GM23338 (cell line): Measurements from ENCODE around the gene ACCSL. TPM values are rescaled to one million over a fixed set of nuclear protein-coding genes. Genes with fewer than 3 reads are reported as not detected.

ENCODE experiments used
- ATAC-seq: fragments of 200-7000 bp; cut with Tn5 transposase; 3 replicates; pipeline ENCODE4 v1.9.1; 2020
- DNase-seq: peaks from one replicate; pipeline ENCODE4 v3.0.0-alpha.2; 2015; ENCODE audit warnings: low spot score
- H2AFZ ChIP-seq: fragments of 200-600 bp; sonication (generic); 2 replicates; pipeline ENCODE4 v1.8.0; 2016; ENCODE audit warnings: antibody characterized with exemption, mild to moderate bottlenecking, moderate library complexity
- H3F3A ChIP-seq: fragments of 200-600 bp; sonication (generic); replicated peaks from 2 replicates; pipeline ENCODE4 v1.8.0; 2017; ENCODE audit warnings: antibody characterized with exemption, mixed run types, low read depth
- H3K27ac ChIP-seq: fragments of 200-600 bp; sonication (generic); 2 replicates; pipeline ENCODE4 v1.6.1; 2016; ENCODE audit warnings: low read depth
- H3K27me3 ChIP-seq: fragments of 200-600 bp; sonication (generic); 2 replicates; pipeline ENCODE4 v1.8.0; 2016; ENCODE audit warnings: mild to moderate bottlenecking, mixed run types, moderate library complexity; ENCODE audit not compliant: insufficient read depth
- H3K36me3 ChIP-seq: fragments of 200-600 bp; sonication (generic); 2 replicates; pipeline ENCODE4 v1.8.0; 2016; ENCODE audit warnings: mild to moderate bottlenecking; ENCODE audit not compliant: insufficient read depth
- H3K4me1 ChIP-seq: fragments of 200-600 bp; sonication (generic); 2 replicates; pipeline ENCODE4 v1.8.0; 2016; ENCODE audit warnings: mild to moderate bottlenecking, moderate library complexity; ENCODE audit not compliant: insufficient read depth
- H3K4me2 ChIP-seq: fragments of 200-600 bp; sonication (generic); 2 replicates; pipeline ENCODE4 v1.7.1; 2017; ENCODE audit warnings: mixed run types
- H3K4me3 ChIP-seq: fragments of 200-600 bp; sonication (generic); 2 replicates; pipeline ENCODE4 v1.6.1; 2016; ENCODE audit warnings: mixed run types
- H3K79me2 ChIP-seq: fragments of 200-600 bp; sonication (generic); replicated peaks from 2 replicates; pipeline ENCODE4 v1.8.0; 2017; ENCODE audit warnings: mild to moderate bottlenecking; ENCODE audit not compliant: insufficient read depth
- H3K9me2 ChIP-seq: fragments of 200-600 bp; sonication (generic); 2 replicates; pipeline ENCODE4 v1.8.0; 2017; ENCODE audit not compliant: insufficient read depth
- H4K20me1 ChIP-seq: fragments of 200-600 bp; sonication (generic); replicated peaks from 2 replicates; pipeline ENCODE4 v1.8.0; 2017; ENCODE audit warnings: mild to moderate bottlenecking; ENCODE audit not compliant: insufficient read depth
- H3K27ac Mint-ChIP-seq: 2 replicates; pipeline ENCODE4 v1.8.0; 2020; ENCODE audit warnings: inconsistent platforms, mild to moderate bottlenecking, moderate library complexity, mixed read lengths
- H3K27me3 Mint-ChIP-seq: 3 replicates; pipeline ENCODE4 v1.8.0; 2022; ENCODE audit warnings: low read depth, mild to moderate bottlenecking, moderate library complexity, mixed read lengths, inconsistent platforms; ENCODE audit not compliant: insufficient read depth, poor library complexity
- H3K36me3 Mint-ChIP-seq: 3 replicates; pipeline ENCODE4 v1.8.0; 2021; ENCODE audit warnings: low read depth, mild to moderate bottlenecking, inconsistent platforms, moderate library complexity, mixed read lengths
- H3K4me1 Mint-ChIP-seq: 3 replicates; pipeline ENCODE4 v1.8.0; 2020; ENCODE audit warnings: mild to moderate bottlenecking, inconsistent platforms, mixed read lengths
- H3K4me3 Mint-ChIP-seq: 3 replicates; pipeline ENCODE4 v1.8.0; 2021; ENCODE audit warnings: moderate library complexity, mild to moderate bottlenecking, inconsistent platforms, mixed read lengths
- H3K9me3 Mint-ChIP-seq: 3 replicates; pipeline ENCODE4 v1.8.0; 2020; ENCODE audit warnings: moderate library complexity, mild to moderate bottlenecking, inconsistent platforms, mixed read lengths
- CREB1 ChIP-seq: fragments of 250-450 bp; sonication (Bioruptor Pico); IDR thresholded peaks from 2 replicates; pipeline ENCODE4 v1.5.0; 2020; ENCODE audit warnings: low read depth, mild to moderate bottlenecking, moderate library complexity
- CTCF ChIP-seq, 2 experiments: fragments of 200-600 bp in 1 of 2; sonication (generic) in 1 of 2; conservative IDR thresholded peaks; 2 replicates each; pipeline versions ENCODE4 v1.5.1 to v1.6.1; 2016 to 2017; ENCODE audit warnings: antibody characterized with exemption in 2 of 2, low read depth in 2 of 2, mild to moderate bottlenecking in 2 of 2, moderate library complexity in 1 of 2
- EZH2 ChIP-seq: fragments of 200-600 bp; sonication (generic); IDR thresholded peaks from one replicate; pipeline ENCODE4 v1.8.0; 2017; ENCODE audit warnings: antibody characterized with exemption, mild to moderate bottlenecking, low read depth; ENCODE audit not compliant: unreplicated experiment
- EZH2phosphoT487 ChIP-seq: fragments of 200-600 bp; sonication (generic); IDR thresholded peaks from one replicate; pipeline ENCODE4 v1.8.1; 2018; ENCODE audit warnings: antibody characterized with exemption; ENCODE audit not compliant: unreplicated experiment
- STAT1 ChIP-seq: IDR thresholded peaks from one replicate; pipeline ENCODE4 v1.6.1; 2016; ENCODE audit warnings: antibody characterized with exemption; ENCODE audit not compliant: unreplicated experiment
- ZNF331 ChIP-seq: fragments of 250-450 bp; sonication (Bioruptor Pico); IDR thresholded peaks from 2 replicates; pipeline ENCODE4 v1.5.0; 2020; ENCODE audit warnings: low read depth, mild to moderate bottlenecking, moderate library complexity
- polyA plus RNA-seq: library from polyadenylated mRNA; unstranded; fragments of >200 nt; fragmentation: Nextera tagmentation; extraction: Ambion mirVana; gene quantifications from 2 replicates; pipeline ENCODE4 v1.2.1, GENCODE V29; 2016
- total RNA-seq: library from RNA; depleted of rRNA; stranded (reverse); fragments of >200 nt; shearing (Covaris generic); gene quantifications from 2 replicates; pipeline ENCODE4 v1.2.3, GENCODE V29; 2014
- TF ChIP-seq, protein P1 (sequence below): fragments of 250-450 bp; sonication (Bioruptor Pico); IDR thresholded peaks from 2 replicates; pipeline ENCODE4 v1.5.0; 2020; ENCODE audit warnings: mild to moderate bottlenecking, moderate library complexity

ACCSL gene
- total and polyA plus RNA-seq, 2 experiments from 2014 or later = not detected

GRCh38 chr11:44065161-44065661 lies 17.4 kb downstream of the ACCSL start:
- peak overlapping the region; percentile 70 for H3K4me3 ChIP-seq
- DNase-seq = peak; percentile 79
- Mint-ChIP-seq H3K4me1 (peaks cover 34% of the 10 kb centered on the region), H3K27ac (peak overlapping the region; percentile 93; the same call in 1 of the 2 replicates), H3K9me3 (no peaks in the 10 kb centered on the region), H3K27me3 (peaks cover 22% of the 10 kb centered on the region), H3K36me3 (peaks cover 9% of the 10 kb centered on the region), H3K4me3 (peak overlapping the region; percentile 83)
- H2AFZ ChIP-seq = no peak overlapping the region
- no peak overlapping the region; the same call in 1 of the 2 replicates for H3K27ac ChIP-seq
- H3K4me1 ChIP-seq = peaks cover 16% of the 10 kb centered on the region
- peaks cover 8% of the 10 kb centered on the region; the same call in 1 of the 2 replicates for H3K27me3 ChIP-seq
- peaks cover 8% of the 10 kb centered on the region; the same call in 1 of the 2 replicates for H3F3A ChIP-seq
- peak overlapping the region; percentile 74 for H3K4me2 ChIP-seq
- TF ChIP-seq EZH2 = no peak
- TF ChIP-seq, protein P1, sequence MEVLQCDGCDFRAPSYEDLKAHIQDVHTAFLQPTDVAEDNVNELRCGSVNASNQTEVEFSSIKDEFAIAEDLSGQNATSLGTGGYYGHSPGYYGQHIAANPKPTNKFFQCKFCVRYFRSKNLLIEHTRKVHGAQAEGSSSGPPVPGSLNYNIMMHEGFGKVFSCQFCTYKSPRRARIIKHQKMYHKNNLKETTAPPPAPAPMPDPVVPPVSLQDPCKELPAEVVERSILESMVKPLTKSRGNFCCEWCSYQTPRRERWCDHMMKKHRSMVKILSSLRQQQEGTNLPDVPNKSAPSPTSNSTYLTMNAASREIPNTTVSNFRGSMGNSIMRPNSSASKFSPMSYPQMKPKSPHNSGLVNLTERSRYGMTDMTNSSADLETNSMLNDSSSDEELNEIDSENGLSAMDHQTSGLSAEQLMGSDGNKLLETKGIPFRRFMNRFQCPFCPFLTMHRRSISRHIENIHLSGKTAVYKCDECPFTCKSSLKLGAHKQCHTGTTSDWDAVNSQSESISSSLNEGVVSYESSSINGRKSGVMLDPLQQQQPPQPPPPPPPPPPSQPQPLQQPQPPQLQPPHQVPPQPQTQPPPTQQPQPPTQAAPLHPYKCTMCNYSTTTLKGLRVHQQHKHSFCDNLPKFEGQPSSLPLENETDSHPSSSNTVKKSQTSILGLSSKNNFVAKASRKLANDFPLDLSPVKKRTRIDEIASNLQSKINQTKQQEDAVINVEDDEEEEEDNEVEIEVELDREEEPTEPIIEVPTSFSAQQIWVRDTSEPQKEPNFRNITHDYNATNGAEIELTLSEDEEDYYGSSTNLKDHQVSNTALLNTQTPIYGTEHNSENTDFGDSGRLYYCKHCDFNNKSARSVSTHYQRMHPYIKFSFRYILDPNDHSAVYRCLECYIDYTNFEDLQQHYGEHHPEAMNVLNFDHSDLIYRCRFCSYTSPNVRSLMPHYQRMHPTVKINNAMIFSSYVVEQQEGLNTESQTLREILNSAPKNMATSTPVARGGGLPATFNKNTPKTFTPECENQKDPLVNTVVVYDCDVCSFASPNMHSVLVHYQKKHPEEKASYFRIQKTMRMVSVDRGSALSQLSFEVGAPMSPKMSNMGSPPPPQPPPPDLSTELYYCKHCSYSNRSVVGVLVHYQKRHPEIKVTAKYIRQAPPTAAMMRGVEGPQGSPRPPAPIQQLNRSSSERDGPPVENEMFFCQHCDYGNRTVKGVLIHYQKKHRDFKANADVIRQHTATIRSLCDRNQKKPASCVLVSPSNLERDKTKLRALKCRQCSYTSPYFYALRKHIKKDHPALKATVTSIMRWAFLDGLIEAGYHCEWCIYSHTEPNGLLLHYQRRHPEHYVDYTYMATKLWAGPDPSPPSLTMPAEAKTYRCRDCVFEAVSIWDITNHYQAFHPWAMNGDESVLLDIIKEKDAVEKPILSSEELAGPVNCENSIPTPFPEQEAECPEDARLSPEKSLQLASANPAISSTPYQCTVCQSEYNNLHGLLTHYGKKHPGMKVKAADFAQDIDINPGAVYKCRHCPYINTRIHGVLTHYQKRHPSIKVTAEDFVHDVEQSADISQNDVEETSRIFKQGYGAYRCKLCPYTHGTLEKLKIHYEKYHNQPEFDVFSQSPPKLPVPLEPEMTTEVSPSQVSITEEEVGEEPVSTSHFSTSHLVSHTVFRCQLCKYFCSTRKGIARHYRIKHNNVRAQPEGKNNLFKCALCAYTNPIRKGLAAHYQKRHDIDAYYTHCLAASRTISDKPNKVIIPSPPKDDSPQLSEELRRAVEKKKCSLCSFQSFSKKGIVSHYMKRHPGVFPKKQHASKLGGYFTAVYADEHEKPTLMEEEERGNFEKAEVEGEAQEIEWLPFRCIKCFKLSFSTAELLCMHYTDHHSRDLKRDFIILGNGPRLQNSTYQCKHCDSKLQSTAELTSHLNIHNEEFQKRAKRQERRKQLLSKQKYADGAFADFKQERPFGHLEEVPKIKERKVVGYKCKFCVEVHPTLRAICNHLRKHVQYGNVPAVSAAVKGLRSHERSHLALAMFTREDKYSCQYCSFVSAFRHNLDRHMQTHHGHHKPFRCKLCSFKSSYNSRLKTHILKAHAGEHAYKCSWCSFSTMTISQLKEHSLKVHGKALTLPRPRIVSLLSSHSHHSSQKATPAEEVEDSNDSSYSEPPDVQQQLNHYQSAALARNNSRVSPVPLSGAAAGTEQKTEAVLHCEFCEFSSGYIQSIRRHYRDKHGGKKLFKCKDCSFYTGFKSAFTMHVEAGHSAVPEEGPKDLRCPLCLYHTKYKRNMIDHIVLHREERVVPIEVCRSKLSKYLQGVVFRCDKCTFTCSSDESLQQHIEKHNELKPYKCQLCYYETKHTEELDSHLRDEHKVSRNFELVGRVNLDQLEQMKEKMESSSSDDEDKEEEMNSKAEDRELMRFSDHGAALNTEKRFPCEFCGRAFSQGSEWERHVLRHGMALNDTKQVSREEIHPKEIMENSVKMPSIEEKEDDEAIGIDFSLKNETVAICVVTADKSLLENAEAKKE = peak; percentile 51; the same call in 1 of the 2 replicates
- peak; percentile 71 for ATAC-seq
- H3K36me3 ChIP-seq = no peaks in the 10 kb centered on the region
- no peaks in the 10 kb centered on the region for H3K79me2 ChIP-seq
- no peaks in the 10 kb centered on the region for H4K20me1 ChIP-seq
- H3K9me2 ChIP-seq = peaks cover 4% of the 10 kb centered on the region; the same call in 1 of the 2 replicates

DNA sequence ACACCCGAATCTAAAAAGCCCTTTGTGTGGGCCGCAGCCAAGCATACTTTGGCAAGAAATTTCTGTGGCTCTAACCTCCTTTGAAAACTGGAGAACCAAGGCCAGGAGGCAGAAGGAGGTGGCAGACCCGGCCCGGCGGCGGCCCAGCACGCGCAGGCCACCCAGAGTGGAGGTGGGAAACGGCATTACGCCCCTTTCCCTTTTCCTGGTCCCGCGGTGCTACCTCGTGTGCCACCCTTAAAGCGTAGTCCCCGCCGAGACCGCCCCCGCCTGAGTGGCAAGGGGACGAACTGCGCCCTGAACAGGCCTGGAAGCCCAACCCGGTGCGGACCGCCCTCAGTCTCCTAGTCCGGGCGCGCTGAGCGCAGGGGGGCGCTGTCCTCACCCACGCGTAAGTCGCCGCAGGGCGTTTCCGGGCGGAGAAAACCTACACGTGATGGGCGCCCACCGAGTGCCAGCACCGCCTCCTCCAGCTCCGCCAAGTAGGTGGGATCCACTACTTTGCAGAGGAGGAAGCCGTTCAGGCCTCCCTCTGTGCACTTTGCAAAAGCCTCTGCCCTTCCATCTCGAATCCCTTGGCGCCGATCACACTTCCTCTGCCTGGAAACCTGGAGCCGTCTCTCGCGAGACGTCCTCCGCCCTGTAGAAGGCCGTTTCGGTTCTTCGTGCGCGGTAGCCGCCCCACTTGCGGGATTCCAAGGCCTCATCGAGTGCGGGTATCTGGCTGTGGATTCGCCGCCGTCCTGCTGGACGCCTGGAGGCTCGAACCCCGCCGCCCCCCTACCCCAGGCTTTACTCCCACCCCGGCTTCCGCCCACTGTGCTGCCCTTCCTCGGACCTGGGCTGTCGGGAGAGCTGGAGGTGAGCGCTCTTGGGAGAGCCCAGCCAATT lies 18.3 kb downstream of the ACCSL start, which contains the start of gene ACCS:
ACCS (plus strand) TSS at position 430 of the 891 bp plus-strand sequence. CDS start 1,358 bp downstream, outside the sequence.
- Histone ChIP-seq H3K27me3 (peaks cover 8% of the 10 kb centered on the region; the same call in 1 of the 2 replicates), H3K79me2 (no peaks in the 10 kb centered on the region), H3K4me2 (peak within 1 kb of the TSS; percentile 74), H4K20me1 (no peaks in the 10 kb centered on the region), H3K9me2 (peaks cover 4% of the 10 kb centered on the region; the same call in 1 of the 2 replicates), H3K27ac (peak within 1 kb of the TSS; percentile 76), H3K36me3 (no peaks in the 10 kb centered on the region), H3K4me1 (peaks cover 16% of the 10 kb centered on the region), H2AFZ (peak within 1 kb of the TSS; percentile 96), H3K4me3 (peak within 1 kb of the TSS; percentile 70), H3F3A (peaks cover 8% of the 10 kb centered on the region; the same call in 1 of the 2 replicates)
- peak; percentile 93 for DNase-seq
- ATAC-seq = peak; percentile 93
- peak within 1 kb of the TSS; percentile 83 for H3K4me3 Mint-ChIP-seq
- peaks cover 22% of the 10 kb centered on the region for H3K27me3 Mint-ChIP-seq
- H3K36me3 Mint-ChIP-seq = peaks cover 9% of the 10 kb centered on the region
- H3K27ac Mint-ChIP-seq = peak within 1 kb of the TSS; percentile 93
- no peaks in the 10 kb centered on the region for H3K9me3 Mint-ChIP-seq
- H3K4me1 Mint-ChIP-seq = peaks cover 34% of the 10 kb centered on the region
- 0 out of 2 replicates have a peak, but pooled peaks have one; percentile 50 for TF ChIP-seq CREB1 (CRISPR knock-in tag)
- no peak for TF ChIP-seq ZNF331
- no peak for TF ChIP-seq STAT1
- TF ChIP-seq CTCF (conservative IDR thresholded peaks at IDR 0.05; ENCODE audit: low read depth in 2 of 2) = peak; percentile 64 to 78
- TF ChIP-seq EZH2phosphoT487 = no peak
- no peak for TF ChIP-seq EZH2
